GM18502 (cell line): ENCODE results near the gene TGM5.
"Not testable (repeated sequence)": the region's sequence is repeated elsewhere in the genome, so short reads cannot be mapped to it uniquely, and the experiment has no call there.

Source experiments
- ATAC-seq: cut with Tn5 transposase; IDR thresholded peaks from one replicate; pipeline ENCODE4 v1.9.1; 2021; ENCODE audit warnings: mild to moderate bottlenecking; ENCODE audit not compliant: unreplicated experiment, poor library complexity

TGM5 gene

GRCh38 chr15:43198992-43199391 lies 67.7 kb downstream of the TGM5 start:
- no peak for ATAC-seq

GRCh38 chr15:43198556-43198955 lies 68.2 kb downstream of the TGM5 start:
- ATAC-seq = not testable (repeated sequence)

GRCh38 chr15:43197773-43198172 lies 69.0 kb downstream of the TGM5 start:
- not testable (repeated sequence) for ATAC-seq

- no peak for ATAC-seq
Measured at GRCh38 chr15:43196760-43197548, 69.8 kb downstream of the TGM5 start.

GRCh38 chr15:43194795-43195194 lies 71.9 kb downstream of the TGM5 start:
- ATAC-seq = no peak

GRCh38 chr15:43193710-43194109 lies 73.0 kb downstream of the TGM5 start:
- ATAC-seq = no peak

- ATAC-seq = no peak
Measured at GRCh38 chr15:43190178-43190577, 76.5 kb downstream of the TGM5 start.

- no peak for ATAC-seq
Measured at GRCh38 chr15:43189296-43189695, 77.4 kb downstream of the TGM5 start.

GRCh38 chr15:43187544-43188155 lies 79.1 kb downstream of the TGM5 start:
- ATAC-seq = no peak

- peak; percentile 35 for ATAC-seq
Measured at GRCh38 chr15:43186003-43186353, 80.8 kb downstream of the TGM5 start.

GRCh38 chr15:43185157-43186002 lies 81.3 kb downstream of the TGM5 start, which contains the start of gene CCNDBP1:
Gene CCNDBP1 (plus strand): TSS chr15:43185403. CDS start chr15:43185499, 96 bp downstream.
- peak; percentile 95 for ATAC-seq

GRCh38 chr15:43184407-43185124 lies 82.2 kb downstream of the TGM5 start:
- peak; percentile 2 for ATAC-seq

- ATAC-seq = no peak
Measured at GRCh38 chr15:43183270-43183669, 83.5 kb downstream of the TGM5 start.
